Activated CD8-positive, alpha-beta T cell treated with anti-CD3 and anti-CD28 coated beads, Interleukin-2, amount 10 ng/mL, durations not matched to agents 7 days and 5 days (primary cell): ENCODE measurements around the gene PRF1. TPM values are rescaled to one million over a fixed set of nuclear protein-coding genes. Genes with fewer than 3 reads are reported as not detected.
A peak's percentile ranks its signal among the peaks of the same experiment; 100 is the strongest.
"Not testable (repeated sequence)": the region's sequence is repeated elsewhere in the genome, so short reads cannot be mapped to it uniquely, and the experiment has no call there.

Source experiments
- ATAC-seq: fragments of 150-1000 bp; cut with Tn5 transposase; one replicate; pipeline ENCODE4 v1.10.0; 2021; ENCODE audit warnings: moderate library complexity
- CTCF ChIA-PET: fragments of 350-600 bp; sonication (Branson Sonifier 250); formaldehyde crosslinking; loops from one replicate; lab custom pipeline; 2021; ENCODE audit warnings: antibody characterized with exemption; lab: Charles Lee
- POLR2A ChIA-PET: fragments of 350-600 bp; sonication (Branson Sonifier 250); formaldehyde crosslinking; loops from one replicate; lab custom pipeline; 2021; ENCODE audit warnings: antibody characterized with exemption; lab: Charles Lee
- DNase-seq: peaks from one replicate; pipeline ENCODE4 v3.0.0-alpha.2; 2020
- H3K27ac Mint-ChIP-seq: one replicate; pipeline ENCODE4 v1.8.0; 2021; ENCODE audit warnings: mild to moderate bottlenecking, mixed read lengths
- H3K27me3 Mint-ChIP-seq: one replicate; pipeline ENCODE4 v1.8.0; 2021; ENCODE audit warnings: low read depth, mixed read lengths
- H3K36me3 Mint-ChIP-seq: one replicate; pipeline ENCODE4 v1.8.0; 2021; ENCODE audit warnings: low read depth, mixed read lengths
- H3K4me1 Mint-ChIP-seq: one replicate; pipeline ENCODE4 v1.8.0; 2021; ENCODE audit warnings: low read depth, mixed read lengths
- H3K4me3 Mint-ChIP-seq: one replicate; pipeline ENCODE4 v1.8.0; 2021; ENCODE audit warnings: mild to moderate bottlenecking, mixed read lengths
- H3K9me3 Mint-ChIP-seq: one replicate; pipeline ENCODE4 v1.8.0; 2022; ENCODE audit warnings: mixed read lengths; ENCODE audit not compliant: insufficient read depth
- total RNA-seq, 2 experiments: library from RNA; stranded (reverse); gene quantifications; one replicate each; pipeline ENCODE4 v1.2.3, GENCODE V29; 2021

Gene PRF1
- total RNA-seq, 2 experiments from 2014 or later = 265 to 272 TPM

DNA sequence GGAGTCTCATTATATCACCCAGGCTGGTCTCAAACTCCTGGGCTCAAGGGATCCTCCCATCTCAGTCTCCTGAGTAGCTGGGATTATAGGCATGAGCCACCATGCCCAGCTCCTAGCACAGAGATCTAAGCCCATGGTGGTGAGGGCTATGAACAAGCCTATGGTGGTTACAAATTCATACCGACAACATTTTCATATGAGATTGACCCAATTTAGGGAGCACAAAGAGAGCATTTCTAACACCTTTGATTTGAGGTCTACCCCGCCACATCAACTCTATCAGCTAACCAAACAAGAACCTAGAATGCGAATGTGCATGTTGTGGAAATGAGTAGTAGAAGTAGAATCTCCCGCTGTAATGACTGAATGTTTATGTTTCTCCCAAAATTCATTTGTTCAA, 14.2 kb upstream of the PRF1 start:
- no peaks in the 10 kb centered on the region for H3K27me3 Mint-ChIP-seq
- DNase-seq (peak; percentile 46), ATAC-seq (peak; percentile 49)
- POLR2A ChIA-PET = interaction anchor here (1.6 kb wide), 1 partner anchor 15 kb away, joined by 4 read pairs; no protein-coding TSS in a partner anchor
- peak overlapping the region; percentile 39 for H3K27ac Mint-ChIP-seq
- H3K4me1 Mint-ChIP-seq = peaks cover 64% of the 10 kb centered on the region
- H3K9me3 Mint-ChIP-seq = no peaks in the 10 kb centered on the region
- H3K4me3 Mint-ChIP-seq = no peak overlapping the region
- CTCF ChIA-PET = interaction anchor here (0.9 to 2.2 kb wide), 3 partner anchors 15 to 142 kb away, joined by 3 to 9 read pairs (median 5); no protein-coding TSS in a partner anchor
- H3K36me3 Mint-ChIP-seq = peaks cover 3% of the 10 kb centered on the region

- Mint-ChIP-seq H3K9me3 (no peaks in the 10 kb centered on the region), H3K4me1 (peaks cover 67% of the 10 kb centered on the region), H3K27me3 (no peaks in the 10 kb centered on the region), H3K36me3 (peaks cover 4% of the 10 kb centered on the region), H3K4me3 (no peak overlapping the region), H3K27ac (peak overlapping the region; percentile 33)
- no peak for ATAC-seq
- no peak for DNase-seq
- CTCF ChIA-PET = interaction anchor here (0.9 to 2.2 kb wide), 3 partner anchors 14 to 143 kb away, joined by 3 to 9 read pairs (median 5); no protein-coding TSS in a partner anchor
- POLR2A ChIA-PET = interaction anchor here (1.6 kb wide), 1 partner anchor 14 kb away, joined by 4 read pairs; no protein-coding TSS in a partner anchor
Observed at GRCh38 chr10:70615784-70616522, 13.4 kb upstream of the PRF1 start.

DNA sequence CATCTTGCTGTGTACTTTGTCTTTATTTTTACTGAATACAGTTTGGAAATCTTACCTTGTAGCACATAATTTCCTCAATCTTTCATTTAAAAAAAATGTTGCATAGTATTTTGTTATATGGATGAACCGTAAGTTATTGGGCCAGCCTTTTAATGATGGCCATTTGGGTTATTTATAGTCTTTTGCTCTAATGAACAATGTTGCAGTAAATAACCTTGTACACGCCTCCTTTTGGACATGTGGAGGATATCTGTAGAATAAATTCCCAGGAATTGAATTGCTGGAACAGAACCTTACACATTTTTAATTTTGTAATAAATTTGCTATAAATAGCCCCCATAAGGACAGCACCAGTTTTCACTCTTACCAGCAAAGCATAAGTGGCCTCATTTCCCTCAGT, 12.7 kb upstream of the PRF1 start:
- Mint-ChIP-seq H3K27ac (no peak overlapping the region), H3K9me3 (no peaks in the 10 kb centered on the region), H3K4me3 (no peak overlapping the region), H3K27me3 (no peaks in the 10 kb centered on the region), H3K4me1 (peaks cover 75% of the 10 kb centered on the region), H3K36me3 (peaks cover 5% of the 10 kb centered on the region)
- no peak for ATAC-seq
- DNase-seq = no peak
- CTCF ChIA-PET = interaction anchor here (2.2 kb wide), 1 partner anchor 56 kb away, joined by 9 read pairs; no protein-coding TSS in a partner anchor
- POLR2A ChIA-PET = no interaction called here

GRCh38 chr10:70614364-70614763, 11.8 kb upstream of the PRF1 start:
- peaks cover 83% of the 10 kb centered on the region for H3K4me1 Mint-ChIP-seq
- POLR2A ChIA-PET = interaction anchor here (1.7 kb wide), 1 partner anchor 12 kb away, joined by 6 read pairs; the partner anchor contains the start of gene PRF1

DNA sequence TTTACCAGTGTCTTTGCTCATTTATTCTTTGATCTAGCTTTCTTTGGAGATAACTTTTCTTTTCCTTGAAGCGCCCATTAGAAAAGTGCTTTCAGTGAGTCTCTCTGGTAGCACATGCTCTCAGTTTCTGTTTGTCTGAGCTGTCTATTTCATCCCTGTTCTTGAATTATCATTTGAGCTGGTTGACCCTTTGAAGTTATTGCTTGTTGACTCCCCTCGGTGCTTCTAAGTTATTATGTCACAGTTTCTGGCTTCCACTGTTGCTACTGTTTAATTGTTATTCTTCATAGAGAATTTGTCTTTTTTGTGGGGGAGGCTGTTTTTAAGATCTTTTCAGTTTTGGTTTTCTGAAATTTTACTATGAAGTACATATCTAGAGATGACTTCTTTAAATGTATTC, 11.4 kb upstream of the PRF1 start:
- DNase-seq (no peak), ATAC-seq (no peak)
- no peaks in the 10 kb centered on the region for H3K9me3 Mint-ChIP-seq
- peaks cover 3% of the 10 kb centered on the region for H3K36me3 Mint-ChIP-seq
- H3K4me1 Mint-ChIP-seq = peaks cover 80% of the 10 kb centered on the region
- H3K27me3 Mint-ChIP-seq = no peaks in the 10 kb centered on the region
- ChIA-PET POLR2A (interaction anchor here (1.7 kb wide), 1 partner anchor 11 kb away, joined by 6 read pairs; the partner anchor contains the start of gene PRF1), CTCF (interaction anchor here (1.0 to 1.5 kb wide), 3 partner anchors 34 to 145 kb away, joined by 3 to 7 read pairs (median 6); no protein-coding TSS in a partner anchor)
- H3K27ac Mint-ChIP-seq = peak overlapping the region; percentile 17
- no peak overlapping the region for H3K4me3 Mint-ChIP-seq

More at GRCh38 chr10:70614364-70614763, 11.8 kb upstream of the PRF1 start:
- CTCF ChIA-PET = interaction anchor here (1.0 to 1.5 kb wide), 3 partner anchors 35 to 144 kb away, joined by 3 to 7 read pairs (median 6); no protein-coding TSS in a partner anchor
- H3K27ac Mint-ChIP-seq, DNase-seq, H3K4me3 Mint-ChIP-seq, ATAC-seq, H3K9me3 Mint-ChIP-seq, H3K27me3 Mint-ChIP-seq, H3K36me3 Mint-ChIP-seq: not testable (repeated sequence)

DNA sequence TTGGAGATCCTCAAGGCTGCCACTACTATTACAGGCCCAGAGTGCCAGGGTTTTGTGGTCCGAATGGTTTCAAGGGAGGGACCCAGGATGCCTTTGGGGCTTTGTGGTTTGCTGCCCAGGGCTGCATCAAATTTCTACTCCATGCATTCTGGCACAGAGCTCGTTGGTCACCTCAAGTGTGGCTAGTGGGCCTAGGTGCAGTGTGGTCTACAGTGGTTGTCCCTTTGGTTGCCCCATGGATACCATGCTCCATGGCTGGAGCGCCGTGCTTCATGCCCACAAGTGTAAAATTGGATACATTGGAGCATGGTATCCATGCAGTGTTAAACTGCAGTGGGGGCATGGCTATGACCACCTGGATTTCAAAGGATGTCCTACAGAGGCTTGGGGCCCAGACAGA, 5.4 kb upstream of the PRF1 start:
- ATAC-seq = no peak
- H3K4me1 Mint-ChIP-seq = peaks cover 69% of the 10 kb centered on the region
- H3K27ac Mint-ChIP-seq = no peak overlapping the region
- H3K36me3 Mint-ChIP-seq = peaks cover 8% of the 10 kb centered on the region
- POLR2A ChIA-PET = no interaction called here
- no peak for DNase-seq
- H3K9me3 Mint-ChIP-seq = peaks cover 11% of the 10 kb centered on the region
- CTCF ChIA-PET = no interaction called here
- H3K27me3 Mint-ChIP-seq = no peaks in the 10 kb centered on the region
- no peak overlapping the region for H3K4me3 Mint-ChIP-seq

DNA sequence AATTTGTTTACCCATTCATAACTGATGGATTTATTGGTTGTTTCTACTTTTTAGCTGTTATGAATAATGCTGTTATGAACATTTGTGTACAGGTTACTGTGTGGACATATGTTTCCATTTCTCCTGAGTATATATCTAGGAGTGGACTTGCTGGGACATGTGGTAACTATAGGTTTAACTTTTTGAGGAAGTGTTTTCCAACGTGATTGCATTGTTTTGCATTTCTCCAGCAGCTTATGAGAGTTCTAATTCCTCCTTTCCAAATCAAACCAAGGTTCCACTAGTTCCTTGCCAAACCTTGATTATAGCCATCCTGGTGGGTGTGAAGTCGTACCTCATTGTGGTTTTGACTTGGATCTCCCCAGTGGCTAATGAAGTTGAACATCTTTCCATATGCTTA, 2.6 kb upstream of the PRF1 start:
- H3K4me1 Mint-ChIP-seq = peaks cover 68% of the 10 kb centered on the region
- no peak overlapping the region for H3K27ac Mint-ChIP-seq
- H3K4me3 Mint-ChIP-seq = no peak overlapping the region
- POLR2A ChIA-PET = no interaction called here
- ATAC-seq (no peak), DNase-seq (no peak)
- H3K9me3 Mint-ChIP-seq = peaks cover 11% of the 10 kb centered on the region
- CTCF ChIA-PET = interaction anchor here (0.7 to 1.5 kb wide), 6 partner anchors 14 to 154 kb away, joined by 3 to 6 read pairs (median 4); no protein-coding TSS in a partner anchor
- H3K36me3 Mint-ChIP-seq = peaks cover 23% of the 10 kb centered on the region
- H3K27me3 Mint-ChIP-seq = no peaks in the 10 kb centered on the region

DNA sequence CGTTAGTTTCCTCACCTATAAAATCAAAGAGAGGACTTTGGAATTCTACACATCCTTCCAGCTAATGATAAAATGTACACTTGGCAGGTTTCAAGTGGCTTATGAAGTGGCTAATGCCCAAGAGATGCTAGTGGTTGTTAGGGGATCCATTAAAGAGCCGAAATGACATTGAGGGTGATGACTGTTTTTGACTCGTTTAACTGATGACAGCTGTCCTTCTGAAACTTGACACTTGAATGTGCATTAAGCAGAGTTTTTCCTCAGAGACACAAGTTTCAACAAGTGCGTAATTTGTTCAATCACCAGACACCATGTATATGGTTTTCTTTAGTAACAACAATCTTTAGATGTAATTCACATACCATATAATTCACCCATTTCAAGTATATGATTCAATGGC, 1.6 kb upstream of the PRF1 start:
- H3K4me3 Mint-ChIP-seq = peak overlapping the region; percentile 96
- ATAC-seq = no peak
- peak overlapping the region; percentile 93 for H3K27ac Mint-ChIP-seq
- H3K36me3 Mint-ChIP-seq = peaks cover 31% of the 10 kb centered on the region
- peaks cover 66% of the 10 kb centered on the region for H3K4me1 Mint-ChIP-seq
- DNase-seq = no peak
- no peaks in the 10 kb centered on the region for H3K27me3 Mint-ChIP-seq
- ChIA-PET CTCF (interaction anchor here (3.3 kb wide), 1 partner anchor 44 kb away, joined by 40 read pairs; no protein-coding TSS in a partner anchor), POLR2A (interaction anchor here (0.9 to 2.8 kb wide), 2 partner anchors 24 to 45 kb away, joined by 3 to 12 read pairs; no protein-coding TSS in a partner anchor)
- H3K9me3 Mint-ChIP-seq = peaks cover 11% of the 10 kb centered on the region

- H3K9me3 Mint-ChIP-seq = peaks cover 11% of the 10 kb centered on the region
- H3K36me3 Mint-ChIP-seq = peaks cover 38% of the 10 kb centered on the region
- ChIA-PET CTCF (interaction anchor here (1.3 to 3.3 kb wide), 5 partner anchors 8 to 43 kb away, joined by 3 to 40 read pairs (median 7); no protein-coding TSS in a partner anchor), POLR2A (interaction anchor here (0.6 to 2.8 kb wide), 7 partner anchors 10 to 44 kb away, joined by 3 to 12 read pairs (median 6); no protein-coding TSS in a partner anchor)
- peak overlapping the region; percentile 96 for H3K4me3 Mint-ChIP-seq
- peak; percentile 65 for DNase-seq
- peak; percentile 30 for ATAC-seq
- no peaks in the 10 kb centered on the region for H3K27me3 Mint-ChIP-seq
- peaks cover 69% of the 10 kb centered on the region for H3K4me1 Mint-ChIP-seq
- peak overlapping the region; percentile 93 for H3K27ac Mint-ChIP-seq
Observed at GRCh38 chr10:70603449-70603801, 884 bp upstream of the PRF1 start.

DNA sequence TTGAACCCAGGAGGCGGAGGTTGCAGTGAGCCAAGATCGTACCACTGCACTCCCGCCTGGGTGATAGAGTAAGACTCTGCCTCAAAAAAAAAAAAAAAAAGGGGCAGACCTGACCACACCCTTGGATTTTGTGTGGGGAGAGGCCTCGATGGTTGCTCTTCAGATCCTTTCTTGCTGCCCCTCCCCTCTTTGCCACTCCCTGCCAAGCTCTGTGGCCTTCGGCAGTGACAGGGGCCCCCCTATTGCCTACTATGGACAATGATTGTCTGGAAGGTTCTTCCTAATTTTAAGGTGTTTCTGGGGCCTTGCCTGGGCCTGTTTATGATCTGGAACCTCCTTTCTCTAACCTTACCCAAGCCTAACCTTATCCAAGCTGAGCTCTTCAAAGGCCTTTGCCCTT, 795 bp downstream of the PRF1 start:
- peaks cover 48% of the 10 kb centered on the region for H3K36me3 Mint-ChIP-seq
- H3K9me3 Mint-ChIP-seq = peaks cover 4% of the 10 kb centered on the region

More for the DNA sequence above, 795 bp downstream of the PRF1 start:
- Mint-ChIP-seq H3K4me3 (peak overlapping the region; percentile 96), H3K27ac (peak overlapping the region; percentile 93), H3K27me3 (no peaks in the 10 kb centered on the region), H3K4me1 (peaks cover 67% of the 10 kb centered on the region)
- ATAC-seq (peak; percentile 13), DNase-seq (peak; percentile 50)
- ChIA-PET POLR2A (interaction anchor here (0.6 to 2.8 kb wide), 14 partner anchors 8 to 107 kb away, joined by 3 to 12 read pairs (median 4); no protein-coding TSS in a partner anchor), CTCF (interaction anchor here (1.0 to 3.3 kb wide), 11 partner anchors 11 to 157 kb away, joined by 3 to 40 read pairs (median 4); no protein-coding TSS in a partner anchor)
